Keratinocyte (primary cell): ENCODE results near the gene LMO7. TPM values are rescaled to one million over a fixed set of nuclear protein-coding genes. Genes with fewer than 3 reads are reported as not detected.

Source experiments
- DNase-seq: peaks from one replicate; pipeline ENCODE4 v3.0.0-alpha.2; 2011; ENCODE audit warnings: low read depth, missing footprints, low spot score
- FAIRE-seq: peaks from 2 replicates; lab custom pipeline; 2011; peaks lifted over from hg19 to GRCh38; lab: Jason Lieb, UNC
- H2AFZ ChIP-seq: 2 replicates; pipeline ENCODE4 v1.6.0; 2012; ENCODE audit warnings: low read length, control low read depth, inconsistent platforms; ENCODE audit not compliant: control insufficient read depth
- H3K27ac ChIP-seq: 2 replicates; pipeline ENCODE4 v1.5.1; 2011; ENCODE audit warnings: low read length; ENCODE audit not compliant: control insufficient read depth, insufficient read depth
- H3K27me3 ChIP-seq: 3 replicates; pipeline ENCODE4 v1.6.0; 2011; ENCODE audit warnings: low read length; ENCODE audit not compliant: control insufficient read depth, insufficient read depth; ENCODE audit errors: extremely low read depth
- H3K36me3 ChIP-seq, 2 experiments: 2 replicates in 1 of 2; 3 replicates in 1 of 2; pipeline ENCODE4 v1.5.1; 2011; ENCODE audit warnings: low read length in 2 of 2, mild to moderate bottlenecking in 1 of 2; ENCODE audit not compliant: control insufficient read depth in 2 of 2, insufficient read depth in 2 of 2; ENCODE audit errors: extremely low read depth in 1 of 2
- H3K4me1 ChIP-seq: 3 replicates; pipeline ENCODE4 v1.5.1; 2011; ENCODE audit warnings: low read length; ENCODE audit not compliant: control insufficient read depth, insufficient read depth; ENCODE audit errors: extremely low read depth
- H3K4me2 ChIP-seq: 3 replicates; pipeline ENCODE4 v1.6.0; 2011; ENCODE audit warnings: low read depth, low read length; ENCODE audit not compliant: control insufficient read depth, insufficient read depth; ENCODE audit errors: extremely low read depth
- H3K4me3 ChIP-seq, 3 experiments: fragments of 200-600 bp in 1 of 3; sonication (generic) in 1 of 3; 2 replicates in 2 of 3; 3 replicates in 1 of 3; pipeline ENCODE4 v1.5.1; 2011 to 2016; ENCODE audit warnings: low read length in 3 of 3, mild to moderate bottlenecking in 3 of 3, control low read depth in 2 of 3, inconsistent platforms in 1 of 3, low read depth in 1 of 3, mixed read lengths in 1 of 3, mixed run types in 1 of 3, moderate library complexity in 1 of 3; ENCODE audit not compliant: control insufficient read depth in 2 of 3, insufficient read depth in 2 of 3; ENCODE audit errors: extremely low read depth in 1 of 3
- H3K79me2 ChIP-seq: 2 replicates; pipeline ENCODE4 v1.6.0; 2012; ENCODE audit warnings: low read length; ENCODE audit not compliant: control insufficient read depth, insufficient read depth
- H3K9ac ChIP-seq: 3 replicates; pipeline ENCODE4 v1.6.0; 2011; ENCODE audit warnings: low read length; ENCODE audit not compliant: control insufficient read depth, insufficient read depth; ENCODE audit errors: extremely low read depth
- H3K9me1 ChIP-seq: 3 replicates; pipeline ENCODE4 v1.6.0; 2011; ENCODE audit warnings: low read length; ENCODE audit not compliant: control insufficient read depth, insufficient read depth; ENCODE audit errors: extremely low read depth
- H3K9me3 ChIP-seq: 2 replicates; pipeline ENCODE4 v1.5.1; 2012; ENCODE audit warnings: low read depth, low read length; ENCODE audit not compliant: control insufficient read depth
- H4K20me1 ChIP-seq: 3 replicates; pipeline ENCODE4 v1.6.0; 2011; ENCODE audit warnings: low read length; ENCODE audit not compliant: control insufficient read depth, insufficient read depth; ENCODE audit errors: extremely low read depth
- EZH2 ChIP-seq: IDR thresholded peaks from one replicate; pipeline ENCODE4 v1.6.1; 2012; ENCODE audit warnings: inconsistent platforms, mild to moderate bottlenecking, low read length, moderate library complexity
- dilution Hi-C: fragments of 300-500 bp; cut with MboI; formaldehyde crosslinking; loops from one replicate; pipeline ENCODE4 v1.7.0; 2020; ENCODE audit warnings: low sequenced_read_pairs; ENCODE audit not compliant: extremely low pct_ligation_motif_present
- polyA plus RNA-seq, 5 experiments: library from polyadenylated mRNA; depleted of rRNA in 3 of 5; stranded (reverse) in 3 of 5; stranded (forward) in 1 of 5; unstranded in 1 of 5; fragments of >200 nt; gene quantifications; 1 replicate in 1 of 5; 2 replicates in 3 of 5; 3 replicates in 1 of 5; pipeline versions ENCODE4 v1.2.1 to v1.2.3, GENCODE V29; 2011 to 2012; ENCODE audit warnings: missing spikeins in 2 of 5, low read depth in 1 of 5, low replicate concordance in 1 of 5
- TF ChIP-seq, protein P1 (sequence below), 3 experiments: IDR thresholded peaks in 1 of 3; conservative IDR thresholded peaks in 1 of 3; optimal IDR thresholded peaks in 1 of 3; 2 replicates in 2 of 3; 3 replicates in 1 of 3; pipeline versions ENCODE3 to v1.5.1; 2011; ENCODE audit warnings: low read length in 3 of 3, mild to moderate bottlenecking in 3 of 3, moderate library complexity in 2 of 3, control low read depth in 1 of 3, inconsistent platforms in 1 of 3; ENCODE audit not compliant: insufficient read depth in 2 of 3; ENCODE audit errors: extremely low read depth in 1 of 3

LMO7 gene
- polyA plus RNA-seq, 1 donor (not counting 4 experiments of a cell fraction or from before 2014, with no cell fraction given), result 8.9 TPM

DNA sequence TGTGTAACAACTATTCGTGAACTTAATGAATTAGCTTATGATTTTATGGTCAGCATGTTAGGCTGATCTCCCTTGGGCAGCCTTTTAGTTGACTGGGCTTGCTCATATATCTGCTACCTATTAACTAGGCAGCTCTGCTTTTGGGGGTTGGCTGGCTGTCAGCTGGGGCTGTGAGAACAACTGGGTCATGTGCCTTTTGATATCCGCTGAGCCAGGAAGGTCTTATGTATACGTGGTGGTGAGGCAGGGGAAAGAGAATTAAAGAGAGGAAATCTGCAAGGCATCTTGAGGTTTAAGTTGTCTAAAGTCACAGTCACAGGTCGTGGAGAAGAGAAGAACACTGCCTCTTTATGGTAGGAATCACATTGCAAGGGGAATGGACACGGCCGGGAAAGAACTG, 206.9 kb downstream of the LMO7 start:
- FAIRE-seq (no peak), DNase-seq (no peak)
- H3K36me3 ChIP-seq, result peaks cover 0 to 6% of the 10 kb centered on the region in 2 experiments
- H3K9ac ChIP-seq, result no peak overlapping the region
- H3K4me2 ChIP-seq, result no peak overlapping the region
- no peaks in the 10 kb centered on the region for H3K4me1 ChIP-seq
- no peaks in the 10 kb centered on the region for H3K9me3 ChIP-seq
- TF ChIP-seq, protein P1, sequence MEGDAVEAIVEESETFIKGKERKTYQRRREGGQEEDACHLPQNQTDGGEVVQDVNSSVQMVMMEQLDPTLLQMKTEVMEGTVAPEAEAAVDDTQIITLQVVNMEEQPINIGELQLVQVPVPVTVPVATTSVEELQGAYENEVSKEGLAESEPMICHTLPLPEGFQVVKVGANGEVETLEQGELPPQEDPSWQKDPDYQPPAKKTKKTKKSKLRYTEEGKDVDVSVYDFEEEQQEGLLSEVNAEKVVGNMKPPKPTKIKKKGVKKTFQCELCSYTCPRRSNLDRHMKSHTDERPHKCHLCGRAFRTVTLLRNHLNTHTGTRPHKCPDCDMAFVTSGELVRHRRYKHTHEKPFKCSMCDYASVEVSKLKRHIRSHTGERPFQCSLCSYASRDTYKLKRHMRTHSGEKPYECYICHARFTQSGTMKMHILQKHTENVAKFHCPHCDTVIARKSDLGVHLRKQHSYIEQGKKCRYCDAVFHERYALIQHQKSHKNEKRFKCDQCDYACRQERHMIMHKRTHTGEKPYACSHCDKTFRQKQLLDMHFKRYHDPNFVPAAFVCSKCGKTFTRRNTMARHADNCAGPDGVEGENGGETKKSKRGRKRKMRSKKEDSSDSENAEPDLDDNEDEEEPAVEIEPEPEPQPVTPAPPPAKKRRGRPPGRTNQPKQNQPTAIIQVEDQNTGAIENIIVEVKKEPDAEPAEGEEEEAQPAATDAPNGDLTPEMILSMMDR (optimal IDR thresholded peaks at IDR 0.05 in 1 of 3, IDR thresholded peaks at IDR 0.05 in 1 of 3, conservative IDR thresholded peaks at IDR 0.05 in 1 of 3; ENCODE audit: extremely low read depth in 1 of 3, insufficient read depth in 2 of 3, low read length in 3 of 3), result no peak
- TF ChIP-seq EZH2, result no peak
- H4K20me1 ChIP-seq, result no peaks in the 10 kb centered on the region
- no peak overlapping the region for H2AFZ ChIP-seq
- H3K79me2 ChIP-seq, result no peaks in the 10 kb centered on the region
- H3K27me3 ChIP-seq, result no peaks in the 10 kb centered on the region
- H3K4me3 ChIP-seq, result no peak overlapping the region
- dilution Hi-C loops, result no loop called here
- H3K9me1 ChIP-seq, result no peaks in the 10 kb centered on the region
- no peak overlapping the region for H3K27ac ChIP-seq

DNA sequence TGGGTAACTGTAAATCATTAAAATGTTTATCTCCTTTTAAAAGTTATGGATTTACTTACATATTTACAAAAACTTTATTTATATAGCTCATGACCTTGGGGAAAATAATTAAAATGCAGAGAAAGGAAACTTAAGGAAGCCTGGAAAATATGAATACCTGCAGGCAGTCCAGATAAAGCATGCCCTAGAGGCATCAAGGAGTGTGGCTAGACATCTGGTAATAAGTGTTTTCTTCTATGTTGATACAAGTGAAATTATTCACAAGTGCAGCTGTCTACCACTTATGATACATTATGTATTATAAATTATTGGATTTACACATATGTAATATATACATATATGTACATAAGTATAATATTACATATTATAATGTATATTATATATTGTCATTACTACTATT, 207.9 kb downstream of the LMO7 start:
- no peaks in the 10 kb centered on the region for H4K20me1 ChIP-seq
- no peak for TF ChIP-seq EZH2
- TF ChIP-seq, protein P1 (optimal IDR thresholded peaks at IDR 0.05 in 1 of 3, IDR thresholded peaks at IDR 0.05 in 1 of 3, conservative IDR thresholded peaks at IDR 0.05 in 1 of 3; ENCODE audit: extremely low read depth in 1 of 3, insufficient read depth in 2 of 3, low read length in 3 of 3), result no peak
- H3K36me3 ChIP-seq, result peaks cover 0 to 6% of the 10 kb centered on the region in 2 experiments
- H3K27me3 ChIP-seq, result no peaks in the 10 kb centered on the region
- H3K79me2 ChIP-seq, result no peaks in the 10 kb centered on the region
- DNase-seq, result no peak
- FAIRE-seq, result no peak
- dilution Hi-C loops, result no loop called here
- H3K4me1 ChIP-seq, result no peaks in the 10 kb centered on the region
- no peak overlapping the region for H3K4me2 ChIP-seq
- no peak overlapping the region for H3K27ac ChIP-seq
- no peak overlapping the region for H2AFZ ChIP-seq
- no peak overlapping the region for H3K9ac ChIP-seq
- no peaks in the 10 kb centered on the region for H3K9me3 ChIP-seq
- no peak overlapping the region for H3K4me3 ChIP-seq
- H3K9me1 ChIP-seq, result no peaks in the 10 kb centered on the region
